ENCODE results near the gene SLC9A9.

GRCh38 chr3:143633816-143634215 lies 214.5 kb downstream of the SLC9A9 start:
- TF ChIP-seq CTCF (conservative IDR thresholded peaks at IDR 0.05 in 1 of 2, IDR thresholded peaks at IDR 0.05 in 1 of 2; ENCODE audit: low read depth in 1 of 2, low read length in 2 of 2) (no peak), EZH2 (IDR thresholded peaks at IDR 0.05; ENCODE audit: low read length, missing control alignments) (no peak)

Measured in fibroblast of lung (primary cell).